ENCODE data around the gene NEDD9. TPM values are rescaled to one million over a fixed set of nuclear protein-coding genes. Genes with fewer than 3 reads are reported as not detected.

The NEDD9 gene
- total and polyA plus RNA-seq, 2 of the 4 experiments (the other 2 are of a cell fraction), result 7.6 to 16.5 TPM

- H3K4me1 ChIP-seq (ENCODE audit: control insufficient read depth, insufficient read depth, low read length), result no peaks in the 10 kb centered on the region
- H3K23ac ChIP-seq (ENCODE audit: low read depth, low read length), result no peak overlapping the region
- H2AK5ac ChIP-seq (ENCODE audit: low read depth, low read length), result no peak overlapping the region
- H3K4me3 ChIP-seq (ENCODE audit: insufficient read depth, low read depth, low read length), result no peak overlapping the region
- H3K27ac ChIP-seq (ENCODE audit: insufficient read depth, low read length), result no peak overlapping the region
- no peak overlapping the region for H4K5ac ChIP-seq (ENCODE audit: low read depth, low read length)
- dilution Hi-C loops (cut with HindIII; ENCODE audit: low sequenced_read_pairs, unreplicated experiment) (no loop called here), intact Hi-C loops (cut with micrococcal nuclease) (no loop called here), in situ Hi-C loops (cut with MboI; ENCODE audit: low sequenced_read_pairs) (no loop called here)
- H2BK15ac ChIP-seq (ENCODE audit: low read depth, low read length), result no peak overlapping the region
- H3K4ac ChIP-seq (ENCODE audit: low read depth, low read length), result no peak overlapping the region
- H4K91ac ChIP-seq (ENCODE audit: insufficient read depth, low read depth, low read length), result no peak overlapping the region
- no peak overlapping the region for H2BK5ac ChIP-seq (ENCODE audit: low read depth, low read length, poor library complexity, severe bottlenecking)
- H2BK120ac ChIP-seq (ENCODE audit: low read depth, low read length), result no peak overlapping the region
- H4K20me1 ChIP-seq (ENCODE audit: insufficient read depth, low read length), result no peaks in the 10 kb centered on the region
- H3K79me1 ChIP-seq (ENCODE audit: low read depth in 1 of 2, low read length in 2 of 2), result peaks cover 0 to 17% of the 10 kb centered on the region in 2 experiments; a peak in 2 of 4 replicates
- no peak overlapping the region for H3K14ac ChIP-seq (replicated peaks; ENCODE audit: low read depth, low read length)
- H3K36me3 ChIP-seq (ENCODE audit: control insufficient read depth, insufficient read depth, low read length), result peaks cover 7% of the 10 kb centered on the region
- H2AFZ ChIP-seq (replicated peaks; ENCODE audit: low read length, poor library complexity), result no peak overlapping the region
- H3K27me3 ChIP-seq (ENCODE audit: control insufficient read depth, insufficient read depth, low read length), result no peaks in the 10 kb centered on the region
- ATAC-seq (ENCODE audit: low read depth) (no peak), DNase-seq (no peak)
- no CpG with 5 or more reads among the region's 3 CpGs for WGBS, 2 experiments (ENCODE audit: extremely low coverage in 2 of 2, insufficient read length in 1 of 2)
- TF ChIP-seq CHD1 (IDR thresholded peaks at IDR 0.05; ENCODE audit: low read depth, low read length) (no peak), FOS (IDR thresholded peaks at IDR 0.05; ENCODE audit: low read depth, low read length) (no peak)
- CTCF ChIA-PET, result interaction anchor here (2.0 kb wide), 1 partner anchor 314 kb away, joined by 5 read pairs; no protein-coding TSS in a partner anchor
- BruUV-seq (replicated peaks), result no TSS peak
- H3K18ac ChIP-seq (ENCODE audit: low read depth, low read length), result no peak overlapping the region
- no peaks in the 10 kb centered on the region for H3K9me3 ChIP-seq (ENCODE audit: control insufficient read depth, insufficient read depth, low read length)
- no peak overlapping the region for H2BK20ac ChIP-seq (ENCODE audit: low read depth, low read length)
- H4K8ac ChIP-seq (ENCODE audit: low read depth in 2 of 2, low read length in 2 of 2), result no peak overlapping the region
- H3K9me1 ChIP-seq (ENCODE audit: insufficient read depth, low read length), result 0 out of 2 replicates have a peak, but pooled peaks cover 6% of the 10 kb centered on the region
- H3K9ac ChIP-seq (ENCODE audit: low read depth, low read length), result no peak overlapping the region
- no peak overlapping the region for H3K4me2 ChIP-seq (ENCODE audit: low read depth, low read length)
- POLR2A ChIA-PET (ENCODE audit: unreplicated experiment), result no interaction called here
- H2AK9ac ChIP-seq (replicated peaks; ENCODE audit: low read depth, low read length, poor library complexity), result no peak overlapping the region
- H3K56ac ChIP-seq (ENCODE audit: extremely low read depth, insufficient read depth, low read length), result no peak overlapping the region
These were observed 50.9 kb downstream of the NEDD9 start for GRCh38 chr6:11181478-11182136.

All from IMR-90 (cell line).